ENCODE measurements around the gene A4GALT. TPM values are rescaled to one million over a fixed set of nuclear protein-coding genes. Genes with fewer than 3 reads are reported as not detected.

Gene A4GALT
- total and polyA plus RNA-seq, 10 of the 15 experiments (the other 5 are each of a cell fraction or from before 2014, with no cell fraction given), result 0.04 to 3.9 (median 2.3) TPM; not detected in 1

- TF ChIP-seq CEBPZ (IDR thresholded peaks at IDR 0.05; ENCODE audit: low read depth, low read length) (no peak), SMC3 (IDR thresholded peaks at IDR 0.05; ENCODE audit: borderline replicate concordance, low read length) (no peak), MXI1 (IDR thresholded peaks at IDR 0.05; ENCODE audit: low read depth, low read length) (no peak), LARP7 (IDR thresholded peaks at IDR 0.05) (no peak), BCL3 (IDR thresholded peaks at IDR 0.05; ENCODE audit: borderline replicate concordance, insufficient read depth, low read depth, low read length, poor library complexity, severe bottlenecking) (no peak), EGR1 (IDR thresholded peaks at IDR 0.05; ENCODE audit: borderline replicate concordance in 1 of 2, low read depth in 2 of 2, low read length in 2 of 2) (no peak)
These were observed 24.4 kb upstream of the A4GALT start (continued) for GRCh38 chr22:42745118-42745517.

GRCh38 chr22:42743501-42743991 is 22.9 kb upstream of the A4GALT start:
- H3K4me3 ChIP-seq, result no peak overlapping the region
- H3K9ac ChIP-seq (ENCODE audit: control insufficient read depth, insufficient read depth, low read length), result no peak overlapping the region
- H3K79me2 ChIP-seq (ENCODE audit: control insufficient read depth, insufficient read depth, low read length), result no peaks in the 10 kb centered on the region
- WGBS (ENCODE audit: insufficient coverage, insufficient replicate concordance, low lambda C conversion rate, missing lambda C conversion rate), result 59% methylated on average over 9 of the region's 9 CpGs
- ChIA-PET RAD21 (ENCODE audit: unreplicated experiment) (no interaction called here), CTCF (no interaction called here), SMC1A (ENCODE audit: uncharacterized antibody, unreplicated experiment) (no interaction called here), POLR2A (no interaction called here)
- BruUV-seq (replicated peaks), result no TSS peak
- FAIRE-seq (no peak), ATAC-seq (no peak), DNase-seq (ENCODE audit: low read depth, low spot score) (no peak)
- H3K36me3 ChIP-seq (ENCODE audit: control insufficient read depth in 2 of 2, insufficient read depth in 2 of 2, low read length in 1 of 2), result no peaks in the 10 kb centered on the region
- no peak overlapping the region for H3K4me2 ChIP-seq (ENCODE audit: control insufficient read depth, insufficient read depth)
- H3K27ac ChIP-seq (ENCODE audit: control insufficient read depth, insufficient read depth), result no peak overlapping the region
- H2AFZ ChIP-seq (ENCODE audit: control insufficient read depth, low read depth, low read length), result no peak overlapping the region
- in situ Hi-C loops (cut with MboI), result no loop called here
- no peaks in the 10 kb centered on the region for H3K9me3 ChIP-seq (replicated peaks; ENCODE audit: control insufficient read depth, insufficient read depth, low read length)
- H3K4me1 ChIP-seq (ENCODE audit: control insufficient read depth, insufficient read depth, low read length), result no peaks in the 10 kb centered on the region; the same call in 1 of the 2 replicates
- H4K20me1 ChIP-seq (ENCODE audit: control insufficient read depth, insufficient read depth), result no peaks in the 10 kb centered on the region
- H3K27me3 ChIP-seq (replicated peaks in 1 of 2; ENCODE audit: control insufficient read depth in 2 of 2, insufficient read depth in 2 of 2, low read length in 1 of 2), result no peaks in the 10 kb centered on the region
- intact Hi-C loops (cut with micrococcal nuclease; ENCODE audit: unreplicated experiment), result no loop called here
- TF ChIP-seq CHD4 (IDR thresholded peaks at IDR 0.05) (no peak), BCLAF1 (IDR thresholded peaks at IDR 0.05) (no peak), NKRF (conservative IDR thresholded peaks at IDR 0.05) (no peak)
